CD8-positive, alpha-beta memory T cell (primary cell): ENCODE measurements around the gene EMC9. TPM values are rescaled to one million over a fixed set of nuclear protein-coding genes. Genes with fewer than 3 reads are reported as not detected.

ENCODE experiments used
- CTCF ChIA-PET: fragments of 350-600 bp; sonication (Branson Sonifier 250); formaldehyde crosslinking; loops from one replicate; lab custom pipeline; 2021; ENCODE audit warnings: antibody characterized with exemption; lab: Charles Lee
- POLR2A ChIA-PET: fragments of 350-600 bp; sonication (Branson Sonifier 250); formaldehyde crosslinking; loops from one replicate; lab custom pipeline; 2021; ENCODE audit warnings: antibody characterized with exemption; lab: Charles Lee
- DNase-seq, 5 donors: peaks; one replicate each; pipeline versions ENCODE4 v3.0.0 to v3.0.0-alpha.2; 2020 to 2022; ENCODE audit warnings: mixed read lengths in 1 of 5
- H3K27ac ChIP-seq: one replicate; pipeline ENCODE4 v1.7.0; 2013; ENCODE audit warnings: low read depth, mild to moderate bottlenecking, low read length, moderate library complexity
- H3K27me3 ChIP-seq: 2 replicates; pipeline ENCODE4 v1.7.0; 2013; ENCODE audit warnings: low read length, mild to moderate bottlenecking; ENCODE audit not compliant: insufficient read depth, poor library complexity, severe bottlenecking
- H3K36me3 ChIP-seq: 2 replicates; pipeline ENCODE4 v1.7.0; 2013; ENCODE audit warnings: mild to moderate bottlenecking, low read length, moderate library complexity; ENCODE audit not compliant: insufficient read depth
- H3K4me1 ChIP-seq: 2 replicates; pipeline ENCODE4 v1.7.0; 2013; ENCODE audit warnings: mild to moderate bottlenecking, low read length, moderate library complexity; ENCODE audit not compliant: insufficient read depth
- H3K4me3 ChIP-seq: 2 replicates; pipeline ENCODE4 v1.7.0; 2013; ENCODE audit warnings: mild to moderate bottlenecking, low read length
- H3K9me3 ChIP-seq: 2 replicates; pipeline ENCODE4 v1.7.0; 2013; ENCODE audit warnings: mild to moderate bottlenecking, low read length
- H3K27ac Mint-ChIP-seq, 8 donors: one replicate each; pipeline ENCODE4 v1.8.0; 2020 to 2021; ENCODE audit warnings: mixed read lengths in 8 of 8, mild to moderate bottlenecking in 6 of 8, inconsistent platforms in 3 of 8, moderate library complexity in 3 of 8
- H3K27me3 Mint-ChIP-seq, 2 donors: one replicate each; pipeline ENCODE4 v1.8.0; 2020 to 2021; ENCODE audit warnings: mixed read lengths in 2 of 2, mild to moderate bottlenecking in 1 of 2, moderate library complexity in 1 of 2
- H3K36me3 Mint-ChIP-seq, 3 donors: one replicate each; pipeline ENCODE4 v1.8.0; 2020 to 2021; ENCODE audit warnings: mixed read lengths in 3 of 3, inconsistent platforms in 1 of 3, mild to moderate bottlenecking in 1 of 3
- H3K4me1 Mint-ChIP-seq, 3 donors: one replicate each; pipeline ENCODE4 v1.8.0; 2020 to 2021; ENCODE audit warnings: mixed read lengths in 3 of 3, inconsistent platforms in 1 of 3, mild to moderate bottlenecking in 1 of 3
- H3K4me3 Mint-ChIP-seq, 7 donors: one replicate each; pipeline ENCODE4 v1.8.0; 2020 to 2021; ENCODE audit warnings: mixed read lengths in 7 of 7, mild to moderate bottlenecking in 6 of 7, moderate library complexity in 4 of 7, inconsistent platforms in 2 of 7
- H3K9me3 Mint-ChIP-seq, 5 donors: one replicate each; pipeline ENCODE4 v1.8.0; 2020 to 2022; ENCODE audit warnings: mixed read lengths in 5 of 5, mild to moderate bottlenecking in 3 of 5, moderate library complexity in 2 of 5, inconsistent platforms in 1 of 5
- polyA plus RNA-seq: library from polyadenylated mRNA; unstranded; fragments of 300-500 nt; fragmentation: Illumina TruSeq; gene quantifications from one replicate; pipeline ENCODE4 v1.2.3, GENCODE V29; 2021
- total RNA-seq, 2 experiments: library from RNA; stranded (reverse); gene quantifications; one replicate each; pipeline ENCODE4 v1.2.3, GENCODE V29; 2021

Gene EMC9
- total and polyA plus RNA-seq, 3 experiments from 2014 or later, result 15.0 to 30.2 (median 28.1) TPM

GRCh38 chr14:24102357-24103048 lies 38.9 kb downstream of the EMC9 start:
- no peak for DNase-seq
- no peaks in the 10 kb centered on the region for H3K9me3 ChIP-seq
- H3K36me3 ChIP-seq, result peaks cover 6% of the 10 kb centered on the region
- H3K4me3 ChIP-seq, result no peak overlapping the region
- Mint-ChIP-seq H3K27me3 (no peaks in the 10 kb centered on the region), H3K9me3 (no peaks in the 10 kb centered on the region), H3K36me3 (peaks cover 3 to 59% (median 13%) of the 10 kb centered on the region in 3 donors), H3K4me1 (no peaks in the 10 kb centered on the region), H3K4me3 (no peak overlapping the region), H3K27ac (no peak overlapping the region)
- CTCF ChIA-PET, result interaction anchor here (1.0 to 11.6 kb wide), 2 partner anchors 9 to 44 kb away, joined by 3 to 185 read pairs; partner anchors contain the start of gene PCK2
- H3K4me1 ChIP-seq, result no peaks in the 10 kb centered on the region
- POLR2A ChIA-PET, result interaction anchor here (0.5 to 0.7 kb wide), 2 partner anchors 25 to 230 kb away, joined by 4 read pairs; no protein-coding TSS in a partner anchor
- no peak overlapping the region for H3K27ac ChIP-seq
- no peaks in the 10 kb centered on the region for H3K27me3 ChIP-seq

GRCh38 chr14:24100982-24101494 lies 40.4 kb downstream of the EMC9 start:
- ChIA-PET CTCF (interaction anchor here (1.2 to 11.6 kb wide), 2 partner anchors 7 to 8 kb away, joined by 6 to 185 read pairs; partner anchors contain the start of gene PCK2), POLR2A (no interaction called here)
- H3K9me3 Mint-ChIP-seq, result no peaks in the 10 kb centered on the region
- H3K9me3 ChIP-seq, result no peaks in the 10 kb centered on the region
- peaks cover 3 to 5% (median 4%) of the 10 kb centered on the region in 3 donors for H3K4me1 Mint-ChIP-seq
- no peaks in the 10 kb centered on the region for H3K4me1 ChIP-seq
- peaks cover 3 to 62% (median 13%) of the 10 kb centered on the region in 3 donors for H3K36me3 Mint-ChIP-seq
- H3K4me3 Mint-ChIP-seq, result no peak overlapping the region
- peak overlapping the region in 3 of 8 donors; percentile 39 to 85 (median 82) for H3K27ac Mint-ChIP-seq
- H3K4me3 ChIP-seq, result no peak overlapping the region
- no peak overlapping the region for H3K27ac ChIP-seq
- H3K27me3 Mint-ChIP-seq, result no peaks in the 10 kb centered on the region
- DNase-seq, result no peak
- peaks cover 6% of the 10 kb centered on the region for H3K36me3 ChIP-seq
- H3K27me3 ChIP-seq, result no peaks in the 10 kb centered on the region

- CTCF ChIA-PET, result interaction anchor here (1.2 to 11.6 kb wide), 2 partner anchors 7 to 8 kb away, joined by 6 to 185 read pairs; partner anchors contain the start of gene PCK2
- Histone ChIP-seq H3K4me3 (no peak overlapping the region), H3K36me3 (peaks cover 6% of the 10 kb centered on the region), H3K27ac (no peak overlapping the region), H3K27me3 (no peaks in the 10 kb centered on the region), H3K4me1 (peaks cover 6% of the 10 kb centered on the region), H3K9me3 (no peaks in the 10 kb centered on the region)
- peaks cover 3 to 64% (median 13%) of the 10 kb centered on the region in 3 donors for H3K36me3 Mint-ChIP-seq
- peak overlapping the region in 3 of 8 donors; percentile 18 to 88 (median 85) for H3K27ac Mint-ChIP-seq
- H3K4me1 Mint-ChIP-seq, result peaks cover 9 to 10% (median 9%) of the 10 kb centered on the region in 3 donors
- H3K4me3 Mint-ChIP-seq, result no peak overlapping the region
- H3K27me3 Mint-ChIP-seq, result no peaks in the 10 kb centered on the region
- no peaks in the 10 kb centered on the region for H3K9me3 Mint-ChIP-seq
- DNase-seq, result no peak
- POLR2A ChIA-PET, result no interaction called here
These were observed 41.0 kb downstream of the EMC9 start for GRCh38 chr14:24100197-24100981.

DNA sequence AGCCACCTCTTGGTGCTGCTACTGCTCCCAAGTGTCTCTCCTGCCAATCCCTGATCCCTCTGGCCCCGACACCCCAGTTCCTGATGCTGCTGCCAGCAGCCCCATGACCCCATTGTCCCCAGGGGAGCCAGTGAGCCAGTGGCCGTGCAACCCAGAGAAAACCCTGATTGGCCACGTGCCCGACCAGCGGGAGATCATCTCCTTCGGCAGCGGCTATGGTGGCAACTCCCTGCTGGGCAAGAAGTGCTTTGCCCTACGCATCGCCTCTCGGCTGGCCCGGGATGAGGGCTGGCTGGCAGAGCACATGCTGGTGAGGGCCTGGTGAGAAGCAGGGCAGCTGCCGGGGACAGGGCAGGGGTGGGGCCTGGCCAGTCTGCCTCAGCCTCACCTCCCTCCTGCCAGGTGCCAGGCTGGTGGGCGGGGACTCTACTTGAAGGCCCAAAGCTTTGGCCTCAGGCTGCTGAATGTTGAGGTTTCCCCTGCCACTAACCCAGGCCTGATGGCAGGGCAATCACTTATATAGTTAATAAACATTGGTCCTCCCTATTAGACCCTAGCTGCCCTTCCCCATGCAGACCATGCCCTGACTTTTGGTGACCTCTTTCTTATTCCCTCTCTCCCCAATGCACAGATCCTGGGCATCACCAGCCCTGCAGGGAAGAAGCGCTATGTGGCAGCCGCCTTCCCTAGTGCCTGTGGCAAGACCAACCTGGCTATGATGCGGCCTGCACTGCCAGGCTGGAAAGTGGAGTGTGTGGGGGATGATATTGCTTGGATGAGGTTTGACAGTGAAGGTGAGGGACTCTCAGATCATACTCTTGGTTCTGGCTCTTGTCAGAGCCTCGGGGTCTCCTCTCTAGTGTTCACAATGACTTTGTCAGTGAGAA lies 42.2 kb downstream of the EMC9 start:
- H3K4me1 ChIP-seq, result peaks cover 10% of the 10 kb centered on the region
- no peaks in the 10 kb centered on the region for H3K9me3 ChIP-seq
- DNase-seq, result no peak
- H3K4me3 ChIP-seq, result no peak overlapping the region
- CTCF ChIA-PET, result interaction anchor here (1.2 to 12.1 kb wide), 2 partner anchors 6 to 15 kb away, joined by 4 to 185 read pairs; no protein-coding TSS in a partner anchor
- H3K27me3 ChIP-seq, result no peaks in the 10 kb centered on the region
- H3K27me3 Mint-ChIP-seq, result no peaks in the 10 kb centered on the region
- H3K9me3 Mint-ChIP-seq, result no peaks in the 10 kb centered on the region
- POLR2A ChIA-PET, result no interaction called here
- peaks cover 6% of the 10 kb centered on the region for H3K36me3 ChIP-seq
- H3K27ac ChIP-seq, result no peak overlapping the region
- peaks cover 3 to 63% (median 14%) of the 10 kb centered on the region in 3 donors for H3K36me3 Mint-ChIP-seq
- peak overlapping the region in 2 of 8 donors; percentile 54 to 91 for H3K27ac Mint-ChIP-seq
- no peak overlapping the region for H3K4me3 Mint-ChIP-seq
- peaks cover 15 to 19% (median 17%) of the 10 kb centered on the region in 3 donors for H3K4me1 Mint-ChIP-seq

- Histone ChIP-seq H3K9me3 (no peaks in the 10 kb centered on the region), H3K27me3 (no peaks in the 10 kb centered on the region), H3K4me3 (no peak overlapping the region), H3K36me3 (no peaks in the 10 kb centered on the region), H3K27ac (no peak overlapping the region), H3K4me1 (peaks cover 15% of the 10 kb centered on the region)
- peak overlapping the region in 1 of 8 donors; percentile 54 for H3K27ac Mint-ChIP-seq
- H3K4me1 Mint-ChIP-seq, result peaks cover 20 to 23% (median 22%) of the 10 kb centered on the region in 3 donors
- peaks cover 3 to 57% (median 12%) of the 10 kb centered on the region in 3 donors for H3K36me3 Mint-ChIP-seq
- H3K27me3 Mint-ChIP-seq, result no peaks in the 10 kb centered on the region
- POLR2A ChIA-PET, result no interaction called here
- H3K4me3 Mint-ChIP-seq, result no peak overlapping the region
- H3K9me3 Mint-ChIP-seq, result no peaks in the 10 kb centered on the region
- CTCF ChIA-PET, result interaction anchor here (1.2 to 12.1 kb wide), 2 partner anchors 7 to 15 kb away, joined by 4 to 185 read pairs; no protein-coding TSS in a partner anchor
- no peak for DNase-seq
These were observed 43.0 kb downstream of the EMC9 start for GRCh38 chr14:24098229-24098926.

DNA sequence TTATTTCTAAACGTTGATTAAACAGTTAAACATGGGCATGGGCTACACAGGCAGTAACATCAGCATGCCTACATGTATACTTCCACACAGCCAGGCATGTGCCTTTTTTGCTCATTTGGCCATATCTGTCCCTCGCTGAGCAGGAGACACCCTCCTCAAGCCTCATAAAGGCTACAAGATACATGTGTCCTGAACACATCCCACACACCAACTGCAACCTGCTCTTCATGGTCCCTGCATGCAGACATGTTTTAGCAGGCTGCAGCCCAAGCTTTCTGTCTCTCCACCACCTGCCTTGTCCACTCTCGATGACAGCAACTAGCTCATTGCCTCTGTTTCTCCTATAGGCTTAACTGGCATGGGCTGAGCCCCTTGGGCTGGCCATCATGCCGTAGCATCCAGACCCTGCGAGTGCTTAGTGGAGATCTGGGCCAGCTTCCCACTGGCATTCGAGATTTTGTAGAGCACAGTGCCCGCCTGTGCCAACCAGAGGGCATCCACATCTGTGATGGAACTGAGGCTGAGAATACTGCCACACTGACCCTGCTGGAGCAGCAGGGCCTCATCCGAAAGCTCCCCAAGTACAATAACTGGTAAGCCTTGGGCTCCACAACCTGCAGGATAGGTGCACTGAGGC lies 44.7 kb downstream of the EMC9 start:
- POLR2A ChIA-PET, result interaction anchor here (0.8 kb wide), 1 partner anchor 1536 kb away, joined by 3 read pairs; no protein-coding TSS in a partner anchor
- H3K4me3 Mint-ChIP-seq, result peak overlapping the region; percentile 18 to 83 (median 50)
- no peaks in the 10 kb centered on the region for H3K9me3 Mint-ChIP-seq
- peaks cover 0 to 45% (median 8%) of the 10 kb centered on the region in 3 donors for H3K36me3 Mint-ChIP-seq
- Histone ChIP-seq H3K27me3 (no peaks in the 10 kb centered on the region), H3K27ac (no peak overlapping the region), H3K4me3 (no peak overlapping the region), H3K36me3 (no peaks in the 10 kb centered on the region), H3K9me3 (no peaks in the 10 kb centered on the region), H3K4me1 (peaks cover 16% of the 10 kb centered on the region)
- CTCF ChIA-PET, result interaction anchor here (1.3 to 12.1 kb wide), 4 partner anchors 9 to 40 kb away, joined by 4 to 185 read pairs (median 60); partner anchors contain the start of genes DCAF11 and NRL
- peaks cover 24 to 28% (median 25%) of the 10 kb centered on the region in 3 donors for H3K4me1 Mint-ChIP-seq
- DNase-seq, result no peak
- peak overlapping the region in 7 of 8 donors; percentile 13 to 87 (median 70) for H3K27ac Mint-ChIP-seq
- H3K27me3 Mint-ChIP-seq, result no peaks in the 10 kb centered on the region
